GM12874 (cell line): Measurements from ENCODE around the gene PKP4.

Experiments
- TF ChIP-seq, protein P1 (sequence below): IDR thresholded peaks from 2 replicates; pipeline ENCODE4 v1.5.1; 2011; ENCODE audit warnings: low read depth, mild to moderate bottlenecking, control low read depth, low read length, moderate library complexity; ENCODE audit not compliant: insufficient read depth

PKP4 gene

DNA sequence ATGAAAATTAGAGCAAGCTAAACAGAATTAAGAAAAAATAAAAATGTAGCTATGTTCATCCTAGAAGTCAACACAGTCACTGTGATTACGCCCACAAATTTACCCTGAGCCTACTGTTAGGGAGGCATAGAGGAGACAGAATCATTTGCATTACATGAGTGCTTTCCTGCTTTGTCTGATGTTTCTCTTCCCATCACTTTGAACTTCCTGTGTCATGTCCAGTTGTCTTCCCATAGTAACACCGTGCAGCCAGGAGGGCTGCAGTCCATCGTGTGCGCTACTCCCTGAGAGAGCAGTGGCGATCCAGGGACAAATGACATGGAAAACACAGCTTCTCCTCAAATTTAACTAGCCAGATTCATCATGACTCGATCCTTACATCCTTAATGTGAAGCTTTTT lies 188.5 kb downstream of the PKP4 start:
- TF ChIP-seq, protein P1, sequence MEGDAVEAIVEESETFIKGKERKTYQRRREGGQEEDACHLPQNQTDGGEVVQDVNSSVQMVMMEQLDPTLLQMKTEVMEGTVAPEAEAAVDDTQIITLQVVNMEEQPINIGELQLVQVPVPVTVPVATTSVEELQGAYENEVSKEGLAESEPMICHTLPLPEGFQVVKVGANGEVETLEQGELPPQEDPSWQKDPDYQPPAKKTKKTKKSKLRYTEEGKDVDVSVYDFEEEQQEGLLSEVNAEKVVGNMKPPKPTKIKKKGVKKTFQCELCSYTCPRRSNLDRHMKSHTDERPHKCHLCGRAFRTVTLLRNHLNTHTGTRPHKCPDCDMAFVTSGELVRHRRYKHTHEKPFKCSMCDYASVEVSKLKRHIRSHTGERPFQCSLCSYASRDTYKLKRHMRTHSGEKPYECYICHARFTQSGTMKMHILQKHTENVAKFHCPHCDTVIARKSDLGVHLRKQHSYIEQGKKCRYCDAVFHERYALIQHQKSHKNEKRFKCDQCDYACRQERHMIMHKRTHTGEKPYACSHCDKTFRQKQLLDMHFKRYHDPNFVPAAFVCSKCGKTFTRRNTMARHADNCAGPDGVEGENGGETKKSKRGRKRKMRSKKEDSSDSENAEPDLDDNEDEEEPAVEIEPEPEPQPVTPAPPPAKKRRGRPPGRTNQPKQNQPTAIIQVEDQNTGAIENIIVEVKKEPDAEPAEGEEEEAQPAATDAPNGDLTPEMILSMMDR = no peak

DNA sequence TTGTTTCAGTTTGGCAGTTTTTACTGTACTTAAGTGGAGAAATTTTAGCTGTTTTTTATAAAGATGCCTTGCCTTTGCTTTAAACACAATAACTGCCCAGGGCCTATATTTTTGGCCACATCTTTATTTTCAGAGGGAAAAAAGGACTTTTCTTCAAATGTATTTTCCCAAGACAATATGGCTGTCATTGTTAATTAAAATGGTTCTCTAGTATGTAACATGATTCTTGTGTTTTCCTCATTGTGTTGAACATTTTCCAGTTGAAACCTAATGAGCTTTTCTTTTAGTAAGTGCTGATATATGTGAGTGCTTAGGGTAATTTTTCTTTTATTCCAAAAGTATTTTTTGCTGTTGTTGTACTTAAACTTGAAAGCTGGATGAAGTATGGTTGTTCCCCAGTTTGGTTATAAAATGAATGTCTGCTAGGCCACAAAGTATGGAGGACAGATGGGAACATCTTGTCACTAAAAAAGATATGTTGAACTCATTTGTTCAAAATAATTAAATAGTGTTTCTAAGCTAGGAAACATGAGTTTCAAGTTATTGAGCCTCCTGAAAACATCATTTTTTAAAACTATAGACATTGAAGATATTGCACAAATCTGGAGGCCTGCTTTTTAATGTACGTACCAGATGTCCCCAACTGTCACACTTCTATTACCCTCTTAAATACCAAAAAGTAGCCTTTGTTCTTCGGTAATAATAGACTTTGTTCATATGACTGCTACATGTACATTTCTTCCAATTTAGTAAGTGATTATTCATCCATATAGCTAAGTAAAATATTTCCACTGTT lies 190.9 kb downstream of the PKP4 start:
- TF ChIP-seq, protein P1 = no peak

DNA sequence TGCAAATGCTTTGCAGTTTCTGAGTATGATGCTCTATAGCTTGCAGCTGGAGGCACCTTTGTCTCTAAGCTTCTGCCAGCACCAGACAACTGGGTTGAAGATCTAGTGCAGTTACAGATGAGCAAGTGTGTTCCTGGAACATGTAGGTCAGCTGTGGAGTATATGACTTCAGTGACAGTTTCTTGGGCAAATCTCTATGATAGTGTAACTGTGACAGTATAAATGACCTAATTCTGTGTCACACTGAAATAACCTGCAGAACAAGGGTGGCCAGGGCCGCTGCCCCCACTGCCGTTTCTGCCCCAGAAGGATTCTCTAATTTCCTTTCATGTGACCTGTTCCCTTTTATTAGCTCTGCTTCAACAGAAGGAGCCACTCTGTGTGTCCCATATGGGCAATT lies 193.1 kb downstream of the PKP4 start:
- TF ChIP-seq, protein P1 = no peak

DNA sequence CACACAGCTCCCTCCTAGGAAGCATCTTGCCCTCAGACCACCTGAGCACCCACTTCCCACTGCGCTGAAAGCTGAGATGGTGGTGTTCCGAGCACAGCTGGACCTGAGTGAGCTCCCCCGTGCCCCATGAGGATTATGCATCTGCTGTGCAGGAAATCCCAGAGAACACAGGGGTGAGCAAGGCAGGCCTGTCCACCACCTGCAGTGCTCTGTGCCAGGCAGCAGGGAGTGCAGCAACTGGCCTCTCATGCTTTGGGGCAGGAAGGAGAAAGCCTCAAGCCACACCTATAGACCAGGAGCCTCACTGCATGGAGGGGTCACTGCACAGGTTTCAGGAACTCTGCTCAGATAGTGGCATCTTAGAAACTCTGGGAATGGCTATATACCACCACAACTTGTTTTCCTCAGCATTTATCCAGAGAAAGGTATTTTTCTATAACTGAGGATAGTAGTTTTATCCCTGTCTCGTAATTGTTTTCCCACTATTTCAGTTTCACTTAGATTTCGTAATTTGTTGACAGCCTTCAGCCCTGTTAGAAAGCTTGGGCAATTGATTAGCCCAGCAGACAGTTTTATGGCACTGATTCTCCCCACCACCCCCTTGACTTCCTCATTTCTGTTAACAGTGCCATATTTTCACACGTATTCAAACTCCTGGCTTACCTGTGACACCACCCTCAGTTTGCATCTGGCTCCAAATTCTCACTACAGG lies 194.1 kb downstream of the PKP4 start:
- TF ChIP-seq, protein P1 = no peak

DNA sequence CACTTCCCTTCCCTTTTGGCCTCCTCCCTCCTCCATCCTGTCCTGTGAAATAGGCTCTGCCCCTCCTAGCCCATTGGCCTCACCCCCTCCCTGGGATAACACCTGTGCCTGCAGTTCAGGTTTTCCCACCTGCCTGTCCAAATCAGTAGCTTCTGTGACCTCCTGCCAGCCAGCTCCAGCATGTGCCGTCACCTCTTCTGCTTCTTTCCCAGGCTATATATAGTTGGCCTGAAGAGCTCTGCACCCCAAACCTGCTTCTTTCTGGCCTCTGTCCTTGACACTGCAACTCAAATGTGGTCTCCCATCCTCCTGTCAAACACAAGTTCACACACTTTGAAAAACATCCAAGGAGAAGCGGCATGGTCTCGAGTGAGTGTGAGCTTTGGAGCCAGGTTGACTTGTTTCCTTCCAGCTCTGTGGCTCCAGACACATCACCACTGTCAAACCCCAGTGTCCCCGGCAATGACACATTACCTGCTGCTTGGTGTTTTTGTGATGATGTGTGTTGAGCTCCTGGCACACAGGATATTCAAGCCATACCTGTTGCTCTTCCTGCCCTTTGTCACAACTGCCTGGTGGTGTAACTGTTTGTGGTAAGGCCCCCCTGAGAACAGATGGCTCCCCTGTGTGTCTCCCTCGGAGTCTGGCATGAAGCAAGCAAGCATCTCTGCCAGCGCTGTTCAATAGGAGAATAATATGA lies 194.8 kb downstream of the PKP4 start:
- TF ChIP-seq, protein P1 = no peak

DNA sequence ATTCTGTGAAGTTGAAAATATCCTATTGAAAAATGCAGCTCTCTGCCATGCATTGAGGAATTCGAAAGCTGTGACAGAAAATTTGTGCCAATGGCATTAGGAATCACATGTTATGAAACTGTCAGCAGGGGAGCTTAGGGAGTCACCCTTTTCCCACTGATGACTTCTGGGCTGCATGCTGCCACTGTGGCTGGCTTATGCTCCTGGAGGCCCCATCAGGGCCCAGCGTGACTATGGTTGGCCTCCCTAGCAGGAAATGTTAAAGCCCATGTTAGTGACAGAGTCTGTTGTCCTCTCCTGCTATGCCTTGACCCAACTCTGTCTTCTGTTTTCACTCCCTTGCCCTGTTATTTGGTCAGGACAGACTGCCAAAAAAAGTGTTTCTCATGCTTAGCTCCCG lies 198.9 kb downstream of the PKP4 start:
- TF ChIP-seq, protein P1 = no peak
